Mucosa of rectum (tissue), 2 donors: ENCODE results near the gene MAFB.
A peak's percentile ranks its signal among the peaks of the same experiment; 100 is the strongest.

Experiments
- H3K27ac ChIP-seq, 2 donors: one replicate each; pipeline ENCODE4 v1.7.0; 2013; ENCODE audit warnings: inconsistent platforms in 2 of 2, low read depth in 2 of 2, low read length in 2 of 2
- H3K27me3 ChIP-seq, 2 donors: one replicate each; pipeline ENCODE4 v1.7.0; 2013; ENCODE audit warnings: low read length in 2 of 2; ENCODE audit not compliant: control insufficient read depth in 2 of 2, insufficient read depth in 2 of 2
- H3K36me3 ChIP-seq, 2 donors: one replicate each; pipeline ENCODE4 v1.7.0; 2013; ENCODE audit warnings: low read length in 2 of 2; ENCODE audit not compliant: control insufficient read depth in 2 of 2, insufficient read depth in 2 of 2
- H3K4me1 ChIP-seq, 2 donors: one replicate each; pipeline ENCODE4 v1.7.0; 2013; ENCODE audit warnings: low read length in 2 of 2, mild to moderate bottlenecking in 1 of 2; ENCODE audit not compliant: control insufficient read depth in 2 of 2, insufficient read depth in 2 of 2
- H3K4me3 ChIP-seq, 2 donors: one replicate each; pipeline ENCODE4 v1.7.0; 2013; ENCODE audit warnings: low read length in 2 of 2
- H3K9ac ChIP-seq, 2 donors: one replicate each; pipeline ENCODE4 v1.7.0; 2013; ENCODE audit warnings: low read length in 2 of 2, low read depth in 1 of 2, mild to moderate bottlenecking in 1 of 2
- H3K9me3 ChIP-seq, 2 donors: one replicate each; pipeline ENCODE4 v1.7.0; 2013; ENCODE audit warnings: low read length in 2 of 2; ENCODE audit not compliant: control insufficient read depth in 2 of 2
- donor health status: healthy.
- donor health status: Normal muscosa, but diverticular disease.

MAFB gene

DNA sequence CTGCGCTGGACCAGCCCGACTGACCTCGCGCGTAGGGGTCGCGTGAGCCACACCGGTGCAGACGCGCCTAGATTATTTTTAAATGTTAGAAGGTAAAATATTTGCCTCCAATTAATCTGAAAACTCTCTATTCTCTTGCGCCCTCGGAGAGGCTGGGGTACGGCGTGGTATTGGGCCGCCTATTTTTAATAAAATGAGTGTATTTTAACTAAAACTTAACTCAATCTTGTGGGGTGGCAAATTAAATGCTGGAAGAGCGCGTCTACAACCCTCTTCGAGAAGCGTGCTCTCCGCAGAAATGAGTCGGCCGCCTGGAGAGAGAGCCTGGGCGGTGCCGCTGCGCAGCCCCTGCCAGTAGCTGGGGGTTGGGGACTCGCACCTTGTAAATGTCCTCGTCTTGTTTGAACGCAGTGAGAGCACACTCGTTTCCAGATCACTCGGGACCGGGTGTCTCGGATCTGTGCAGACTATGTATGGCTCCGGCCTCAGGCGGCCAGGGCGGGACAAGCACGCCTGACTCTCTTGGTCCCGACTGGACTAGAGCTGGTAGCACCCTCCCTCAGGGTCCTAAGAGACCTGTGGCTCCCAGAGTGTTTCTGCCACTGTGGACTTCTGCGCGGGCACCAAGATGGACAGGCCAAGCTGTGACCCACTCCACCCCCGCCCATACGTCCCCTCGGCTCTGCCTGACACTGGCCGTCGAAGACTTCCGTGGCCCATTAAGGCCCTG lies 2.0 kb upstream of the MAFB start:
- no peak overlapping the region for H3K9ac ChIP-seq
- H3K36me3 ChIP-seq, result no peaks in the 10 kb centered on the region
- H3K9me3 ChIP-seq, result no peaks in the 10 kb centered on the region
- H3K4me3 ChIP-seq, result peak overlapping the region; percentile 26 to 73
- peaks cover 12 to 20% of the 10 kb centered on the region in 2 donors for H3K4me1 ChIP-seq
- H3K27ac ChIP-seq, result peak overlapping the region in 1 of 2 donors; percentile 75
- H3K27me3 ChIP-seq, result peaks cover 48 to 62% of the 10 kb centered on the region in 2 donors

DNA sequence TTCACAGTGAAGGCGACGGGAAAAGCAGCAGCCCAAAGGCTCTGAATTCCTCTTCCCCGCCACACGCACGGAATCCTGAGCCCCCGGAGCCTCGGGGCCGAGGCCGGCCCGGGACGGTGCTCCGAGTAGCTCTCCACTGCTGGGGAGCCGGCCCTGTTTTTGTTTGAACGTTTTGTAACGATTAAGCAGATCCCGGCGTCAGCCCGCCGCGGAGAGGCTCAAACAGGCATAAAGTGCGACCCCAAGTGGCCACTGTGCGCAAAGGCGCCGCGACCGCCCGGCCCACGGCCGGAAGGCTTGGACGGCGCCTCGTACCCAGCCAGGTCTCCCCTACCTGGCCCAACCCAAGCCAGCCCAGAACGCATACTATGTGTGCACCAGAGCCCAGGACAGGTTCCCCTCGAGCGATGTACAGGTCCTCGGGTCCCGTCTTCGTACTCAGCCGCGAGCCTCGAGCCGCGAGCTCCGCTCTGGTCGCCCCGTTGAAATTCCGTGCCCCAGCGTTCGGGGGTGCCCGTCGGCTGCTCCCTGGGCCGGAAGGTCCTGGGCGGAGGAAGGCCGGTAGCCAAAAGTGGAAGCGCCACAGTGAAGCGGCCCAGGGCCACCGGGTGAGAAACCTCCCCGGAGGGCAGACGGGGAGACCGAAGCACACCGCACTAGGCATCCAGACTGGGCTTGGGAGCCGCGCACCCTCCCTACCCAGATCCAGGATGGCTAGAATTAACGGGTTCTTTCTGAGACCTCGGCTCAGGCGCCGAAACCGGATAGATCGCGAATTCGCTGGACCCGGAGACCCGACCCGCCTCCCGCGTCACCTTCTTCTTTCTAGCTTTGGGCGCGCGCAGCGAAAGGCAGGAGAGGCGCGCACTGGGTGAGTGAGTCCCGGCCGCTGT lies 1.2 kb upstream of the MAFB start:
- Histone ChIP-seq H3K4me1 (peaks cover 12 to 20% of the 10 kb centered on the region in 2 donors), H3K36me3 (no peaks in the 10 kb centered on the region), H3K27ac (peak overlapping the region; percentile 89 to 90), H3K27me3 (peaks cover 52 to 62% of the 10 kb centered on the region in 2 donors), H3K4me3 (peak overlapping the region; percentile 71 to 73), H3K9me3 (no peaks in the 10 kb centered on the region), H3K9ac (peak overlapping the region; percentile 32 to 78)

- H3K9ac ChIP-seq, result peak overlapping the region; percentile 47 to 64
- H3K9me3 ChIP-seq, result no peaks in the 10 kb centered on the region
- H3K36me3 ChIP-seq, result no peaks in the 10 kb centered on the region
- H3K4me3 ChIP-seq, result peak overlapping the region; percentile 69 to 73
- H3K27me3 ChIP-seq, result peaks cover 55 to 70% of the 10 kb centered on the region in 2 donors
- peaks cover 13 to 20% of the 10 kb centered on the region in 2 donors for H3K4me1 ChIP-seq
- peak overlapping the region; percentile 67 to 75 for H3K27ac ChIP-seq
Measured at GRCh38 chr20:40688129-40689099, 622 bp downstream of the MAFB start.

DNA sequence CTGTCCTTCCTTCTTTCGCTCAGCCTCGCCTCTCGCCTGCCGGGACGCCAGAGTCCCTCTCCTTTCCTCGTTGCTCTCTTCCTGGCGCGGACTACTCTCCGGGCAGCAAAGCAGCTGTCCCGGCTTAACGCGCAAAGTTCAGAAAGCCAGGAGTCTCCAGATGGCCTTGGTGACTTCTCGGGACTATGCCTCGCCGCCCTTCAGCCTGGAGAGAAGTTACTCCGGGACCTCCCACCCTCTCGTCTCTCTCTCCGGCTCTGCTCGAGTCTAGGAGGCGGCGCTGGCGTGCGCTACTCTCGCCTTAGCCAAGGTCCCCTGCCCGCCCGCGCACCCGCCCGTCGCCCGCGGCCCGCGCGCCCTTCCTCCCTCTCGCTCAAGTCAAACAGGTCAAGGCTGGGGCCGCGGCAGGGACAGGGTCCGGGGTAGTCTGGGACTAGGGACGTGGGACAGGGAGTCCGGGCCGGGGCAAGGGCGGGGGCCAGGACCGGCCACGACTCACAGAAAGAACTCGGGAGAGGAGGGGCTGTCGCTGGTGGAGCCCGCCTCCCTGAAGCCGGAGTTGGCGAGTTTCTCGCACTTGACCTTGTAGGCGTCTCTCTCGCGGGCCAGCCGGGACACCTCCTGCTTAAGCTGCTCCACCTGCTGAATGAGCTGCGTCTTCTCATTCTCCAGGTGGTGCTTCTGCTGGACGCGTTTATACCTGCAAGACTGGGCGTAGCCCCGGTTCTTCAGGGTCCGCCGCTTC lies 1.5 kb downstream of the MAFB start:
- peaks cover 19 to 20% of the 10 kb centered on the region in 2 donors for H3K4me1 ChIP-seq
- peak overlapping the region; percentile 73 for H3K4me3 ChIP-seq
- no peaks in the 10 kb centered on the region for H3K36me3 ChIP-seq
- peaks cover 47 to 75% of the 10 kb centered on the region in 2 donors for H3K27me3 ChIP-seq
- peak overlapping the region; percentile 72 to 75 for H3K27ac ChIP-seq
- H3K9ac ChIP-seq, result peak overlapping the region; percentile 47 to 64
- no peaks in the 10 kb centered on the region for H3K9me3 ChIP-seq

DNA sequence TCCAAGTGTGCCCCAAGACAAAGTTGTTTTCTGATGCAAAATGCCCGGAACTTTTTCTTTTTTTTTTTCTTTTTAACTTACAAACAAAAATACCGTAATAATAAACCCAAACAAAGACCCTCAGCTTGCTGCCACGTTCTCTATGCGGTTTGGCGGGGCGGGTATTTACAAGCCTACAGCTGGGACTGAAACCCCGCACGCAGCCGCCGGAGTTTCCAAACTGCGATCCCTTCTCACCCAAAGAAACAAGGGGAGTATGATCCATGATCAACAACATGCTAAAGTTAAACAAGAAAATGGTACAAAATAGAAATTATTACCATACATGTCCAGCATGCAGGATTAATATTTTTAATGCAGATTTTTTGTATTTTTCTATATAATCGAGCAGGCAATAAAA lies 2.1 kb downstream of the MAFB start:
- H3K4me1 ChIP-seq, result peaks cover 20 to 22% of the 10 kb centered on the region in 2 donors
- H3K9ac ChIP-seq, result peak overlapping the region; percentile 47 to 64
- peak overlapping the region; percentile 73 for H3K4me3 ChIP-seq
- no peaks in the 10 kb centered on the region for H3K9me3 ChIP-seq
- no peaks in the 10 kb centered on the region for H3K36me3 ChIP-seq
- H3K27ac ChIP-seq, result peak overlapping the region; percentile 72 to 75
- peaks cover 52 to 70% of the 10 kb centered on the region in 2 donors for H3K27me3 ChIP-seq

DNA sequence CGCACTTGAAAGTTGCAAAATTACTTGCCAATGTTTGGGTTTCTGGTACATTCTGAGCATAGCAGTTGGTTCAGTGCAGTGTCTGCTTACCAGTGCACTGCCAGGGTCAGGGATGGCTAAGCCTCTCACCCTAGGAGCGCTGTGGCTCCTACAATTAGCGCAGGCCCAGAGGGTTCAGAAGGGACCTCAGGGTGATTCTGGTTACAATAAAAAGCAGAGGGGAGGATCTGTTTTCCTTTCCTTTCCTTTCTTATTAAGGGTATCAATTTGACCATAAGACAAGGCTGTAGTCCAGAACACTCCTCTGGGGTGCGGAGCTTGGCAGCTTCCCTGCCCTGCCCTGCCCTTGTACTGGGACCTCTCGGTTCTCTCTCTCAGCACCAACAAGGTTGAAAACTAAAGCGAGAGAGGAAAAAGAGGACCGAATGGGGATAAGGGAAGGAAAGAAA lies 2.6 kb downstream of the MAFB start:
- Histone ChIP-seq H3K4me1 (peaks cover 20 to 22% of the 10 kb centered on the region in 2 donors), H3K27me3 (peaks cover 51 to 66% of the 10 kb centered on the region in 2 donors)

DNA sequence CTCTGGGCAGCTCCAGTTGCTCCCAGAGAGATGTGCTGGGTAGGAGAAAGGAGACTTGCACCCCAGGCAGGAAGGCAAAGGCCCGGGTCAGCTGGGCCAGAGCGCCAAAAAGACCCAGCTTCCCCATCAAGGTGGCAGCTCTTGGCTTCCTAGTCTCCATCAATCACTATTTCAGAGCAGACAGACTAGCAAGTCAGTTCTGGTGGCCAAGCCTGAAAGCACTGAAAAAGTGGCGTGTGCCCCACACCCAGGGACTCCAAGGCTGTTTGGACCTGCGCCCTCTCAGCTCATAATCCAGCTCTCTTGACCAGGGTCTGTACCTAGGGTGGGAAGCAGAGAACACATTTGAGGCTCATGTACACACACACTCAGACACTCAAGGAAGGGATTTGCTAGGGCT lies 3.7 kb downstream of the MAFB start:
- Histone ChIP-seq H3K9ac (peak overlapping the region in 1 of 2 donors; percentile 48), H3K4me3 (peak overlapping the region in 1 of 2 donors; percentile 39), H3K9me3 (no peaks in the 10 kb centered on the region), H3K27ac (peak overlapping the region; percentile 24 to 55), H3K36me3 (no peaks in the 10 kb centered on the region), H3K4me1 (peaks cover 20 to 21% of the 10 kb centered on the region in 2 donors), H3K27me3 (peaks cover 40 to 58% of the 10 kb centered on the region in 2 donors)

More for the DNA sequence above, 2.6 kb downstream of the MAFB start:
- H3K9ac ChIP-seq, result peak overlapping the region in 1 of 2 donors; percentile 64
- no peaks in the 10 kb centered on the region for H3K36me3 ChIP-seq
- peak overlapping the region; percentile 73 for H3K4me3 ChIP-seq
- peak overlapping the region in 1 of 2 donors; percentile 75 for H3K27ac ChIP-seq
- no peaks in the 10 kb centered on the region for H3K9me3 ChIP-seq

GRCh38 chr20:40683894-40684268 lies 5.2 kb downstream of the MAFB start:
- peak overlapping the region; percentile 15 to 50 for H3K9ac ChIP-seq
- H3K27ac ChIP-seq, result peak overlapping the region; percentile 34 to 68
- peaks cover 10 to 18% of the 10 kb centered on the region in 2 donors for H3K4me1 ChIP-seq
- peaks cover 37 to 55% of the 10 kb centered on the region in 2 donors for H3K27me3 ChIP-seq
- H3K9me3 ChIP-seq, result no peaks in the 10 kb centered on the region
- peak overlapping the region in 1 of 2 donors; percentile 41 for H3K4me3 ChIP-seq
- no peaks in the 10 kb centered on the region for H3K36me3 ChIP-seq
